Fibroblast of lung (primary cell): Measurements from ENCODE around the gene KAZALD1. TPM values are rescaled to one million over a fixed set of nuclear protein-coding genes. Genes with fewer than 3 reads are reported as not detected.

Experiments used
- DNase-seq, 2 donors: peaks; one replicate each; pipeline versions ENCODE4 v3.0.0 to v3.0.0-alpha.2; 2010; ENCODE audit warnings: low read depth in 2 of 2
- H2AFZ ChIP-seq: 2 replicates; pipeline ENCODE4 v1.5.1; 2012; ENCODE audit warnings: low read length, control low read depth, inconsistent platforms
- H3K27ac ChIP-seq: 2 replicates; pipeline ENCODE4 v1.5.1; 2011; ENCODE audit warnings: low read length, control low read depth; ENCODE audit not compliant: insufficient read depth
- H3K27me3 ChIP-seq: 2 replicates; pipeline ENCODE4 v1.5.1; 2011; ENCODE audit warnings: mild to moderate bottlenecking, low read length; ENCODE audit not compliant: control insufficient read depth, insufficient read depth
- H3K36me3 ChIP-seq: 2 replicates; pipeline ENCODE4 v1.5.1; 2011; ENCODE audit warnings: low read length; ENCODE audit not compliant: control insufficient read depth, insufficient read depth
- H3K4me1 ChIP-seq: 2 replicates; pipeline ENCODE4 v1.5.1; 2011; ENCODE audit warnings: low read length; ENCODE audit not compliant: control insufficient read depth, insufficient read depth; ENCODE audit errors: extremely low read depth
- H3K4me2 ChIP-seq: 2 replicates; pipeline ENCODE4 v1.5.1; 2011; ENCODE audit warnings: low read length, control low read depth; ENCODE audit not compliant: insufficient read depth; ENCODE audit errors: extremely low read depth
- H3K4me3 ChIP-seq, 4 experiments: fragments of 200-600 bp in 1 of 4; sonication (generic) in 1 of 4; replicated peaks in 1 of 4; 2 replicates each; pipeline ENCODE4 v1.5.1; 2011 to 2016; ENCODE audit warnings: low read length in 4 of 4, low read depth in 3 of 4, mild to moderate bottlenecking in 3 of 4, control low read depth in 2 of 4, inconsistent platforms in 1 of 4, mixed read lengths in 1 of 4; ENCODE audit not compliant: insufficient read depth in 1 of 4; ENCODE audit errors: control extremely low read depth in 1 of 4
- H3K79me2 ChIP-seq: 2 replicates; pipeline ENCODE4 v1.5.1; 2012; ENCODE audit warnings: mild to moderate bottlenecking, low read length, inconsistent platforms; ENCODE audit not compliant: control insufficient read depth, insufficient read depth
- H3K9ac ChIP-seq: 2 replicates; pipeline ENCODE4 v1.5.1; 2011; ENCODE audit warnings: mild to moderate bottlenecking, low read length, control low read depth; ENCODE audit not compliant: insufficient read depth
- H3K9me3 ChIP-seq: 2 replicates; pipeline ENCODE4 v1.5.1; 2012; ENCODE audit warnings: low read depth, low read length; ENCODE audit not compliant: control insufficient read depth, insufficient read depth
- H4K20me1 ChIP-seq: 2 replicates; pipeline ENCODE4 v1.5.1; 2011; ENCODE audit warnings: low read length; ENCODE audit not compliant: control insufficient read depth, insufficient read depth; ENCODE audit errors: extremely low read depth
- EZH2 ChIP-seq: IDR thresholded peaks from 2 replicates; pipeline ENCODE4 v1.5.1; 2012; ENCODE audit warnings: low read length, control low read depth, mild to moderate bottlenecking; ENCODE audit errors: missing control alignments
- polyA plus RNA-seq, 2 donors: library from polyadenylated mRNA; depleted of rRNA in 1 of 2; stranded (reverse) in 1 of 2; unstranded in 1 of 2; fragments of >200 nt; gene quantifications; 2 replicates each; pipeline ENCODE4 v1.2.1, GENCODE V29; 2011 to 2012; ENCODE audit warnings: missing spikeins in 1 of 2
- total RNA-seq: library from RNA; depleted of rRNA; stranded (reverse); fragments of >200 nt; gene quantifications from 2 replicates; pipeline ENCODE4 v1.2.1, GENCODE V29; 2014
- TF ChIP-seq, protein P1 (sequence below), 2 donors: IDR thresholded peaks in 1 of 2; conservative IDR thresholded peaks in 1 of 2; 1 replicate in 1 of 2; 2 replicates in 1 of 2; pipeline ENCODE4 v1.5.1; 2011 to 2012; ENCODE audit warnings: low read length in 2 of 2, control low read depth in 1 of 2, inconsistent platforms in 1 of 2, low read depth in 1 of 2, mild to moderate bottlenecking in 1 of 2

KAZALD1 gene
- total and polyA plus RNA-seq, 2 donors (not counting 1 experiment from before 2014, with no cell fraction given): 4.6 to 19.8 TPM

DNA sequence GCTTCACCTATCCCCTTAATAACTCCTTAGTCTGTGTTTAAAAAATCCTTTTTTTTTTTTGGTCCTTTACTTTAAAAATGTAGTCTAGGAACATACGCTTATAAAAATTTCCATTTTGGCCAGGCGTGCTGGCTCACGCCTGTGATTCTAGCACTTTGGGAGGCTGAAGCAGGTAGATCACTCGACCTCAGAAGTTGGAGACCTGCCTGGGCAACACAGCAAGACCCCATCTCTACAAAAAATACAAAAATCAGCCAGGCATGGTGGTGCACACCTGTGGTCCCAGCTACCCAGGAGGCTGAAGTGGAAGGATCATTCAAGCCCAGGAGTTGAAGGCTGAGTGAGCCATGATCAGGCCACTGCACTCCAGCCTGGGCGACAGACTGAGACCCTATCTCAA, 14.8 kb downstream of the KAZALD1 start:
- H3K27me3 ChIP-seq: peaks cover 46% of the 10 kb centered on the region
- no peak overlapping the region for H2AFZ ChIP-seq
- no peaks in the 10 kb centered on the region for H4K20me1 ChIP-seq
- H3K9me3 ChIP-seq: no peaks in the 10 kb centered on the region
- no peaks in the 10 kb centered on the region for H3K4me1 ChIP-seq
- no peak overlapping the region for H3K9ac ChIP-seq
- TF ChIP-seq EZH2: no peak
- TF ChIP-seq, protein P1, sequence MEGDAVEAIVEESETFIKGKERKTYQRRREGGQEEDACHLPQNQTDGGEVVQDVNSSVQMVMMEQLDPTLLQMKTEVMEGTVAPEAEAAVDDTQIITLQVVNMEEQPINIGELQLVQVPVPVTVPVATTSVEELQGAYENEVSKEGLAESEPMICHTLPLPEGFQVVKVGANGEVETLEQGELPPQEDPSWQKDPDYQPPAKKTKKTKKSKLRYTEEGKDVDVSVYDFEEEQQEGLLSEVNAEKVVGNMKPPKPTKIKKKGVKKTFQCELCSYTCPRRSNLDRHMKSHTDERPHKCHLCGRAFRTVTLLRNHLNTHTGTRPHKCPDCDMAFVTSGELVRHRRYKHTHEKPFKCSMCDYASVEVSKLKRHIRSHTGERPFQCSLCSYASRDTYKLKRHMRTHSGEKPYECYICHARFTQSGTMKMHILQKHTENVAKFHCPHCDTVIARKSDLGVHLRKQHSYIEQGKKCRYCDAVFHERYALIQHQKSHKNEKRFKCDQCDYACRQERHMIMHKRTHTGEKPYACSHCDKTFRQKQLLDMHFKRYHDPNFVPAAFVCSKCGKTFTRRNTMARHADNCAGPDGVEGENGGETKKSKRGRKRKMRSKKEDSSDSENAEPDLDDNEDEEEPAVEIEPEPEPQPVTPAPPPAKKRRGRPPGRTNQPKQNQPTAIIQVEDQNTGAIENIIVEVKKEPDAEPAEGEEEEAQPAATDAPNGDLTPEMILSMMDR (conservative IDR thresholded peaks at IDR 0.05 in 1 of 2, IDR thresholded peaks at IDR 0.05 in 1 of 2; ENCODE audit: low read depth in 1 of 2, low read length in 2 of 2): no peak
- H3K4me2 ChIP-seq: no peak overlapping the region
- H3K79me2 ChIP-seq: no peaks in the 10 kb centered on the region
- DNase-seq: no peak
- H3K36me3 ChIP-seq: no peaks in the 10 kb centered on the region
- no peak overlapping the region for H3K27ac ChIP-seq
- H3K4me3 ChIP-seq: no peak overlapping the region

DNA sequence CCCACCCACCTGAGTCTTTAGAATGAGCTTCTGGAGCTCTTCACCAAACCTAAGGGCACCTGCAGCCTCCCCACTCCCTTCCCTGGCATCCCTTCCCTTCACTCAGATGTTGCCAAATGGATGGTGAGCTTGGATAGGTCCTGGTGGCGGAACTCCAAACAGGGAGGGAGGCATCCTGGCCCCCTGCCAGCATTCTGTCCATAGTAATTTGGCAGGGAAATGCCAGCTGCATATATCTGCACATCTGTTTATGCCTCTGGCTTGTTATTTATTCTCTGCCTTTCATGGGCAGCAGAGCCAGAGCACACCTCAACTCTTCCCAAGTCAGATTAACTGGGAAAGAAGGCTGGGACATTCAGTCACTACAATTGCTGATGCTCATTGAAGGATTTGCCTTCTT, 18.1 kb downstream of the KAZALD1 start:
- no peak overlapping the region for H3K9ac ChIP-seq
- H3K36me3 ChIP-seq: no peaks in the 10 kb centered on the region
- H4K20me1 ChIP-seq: no peaks in the 10 kb centered on the region
- DNase-seq: no peak
- H3K27me3 ChIP-seq: peaks cover 31% of the 10 kb centered on the region
- no peak for TF ChIP-seq EZH2
- TF ChIP-seq, protein P1 (conservative IDR thresholded peaks at IDR 0.05 in 1 of 2, IDR thresholded peaks at IDR 0.05 in 1 of 2; ENCODE audit: low read depth in 1 of 2, low read length in 2 of 2): no peak
- no peak overlapping the region for H3K27ac ChIP-seq
- H3K4me1 ChIP-seq: no peaks in the 10 kb centered on the region
- no peak overlapping the region for H3K4me2 ChIP-seq
- no peak overlapping the region for H3K4me3 ChIP-seq
- H3K9me3 ChIP-seq: no peaks in the 10 kb centered on the region
- no peaks in the 10 kb centered on the region for H3K79me2 ChIP-seq
- no peak overlapping the region for H2AFZ ChIP-seq

DNA sequence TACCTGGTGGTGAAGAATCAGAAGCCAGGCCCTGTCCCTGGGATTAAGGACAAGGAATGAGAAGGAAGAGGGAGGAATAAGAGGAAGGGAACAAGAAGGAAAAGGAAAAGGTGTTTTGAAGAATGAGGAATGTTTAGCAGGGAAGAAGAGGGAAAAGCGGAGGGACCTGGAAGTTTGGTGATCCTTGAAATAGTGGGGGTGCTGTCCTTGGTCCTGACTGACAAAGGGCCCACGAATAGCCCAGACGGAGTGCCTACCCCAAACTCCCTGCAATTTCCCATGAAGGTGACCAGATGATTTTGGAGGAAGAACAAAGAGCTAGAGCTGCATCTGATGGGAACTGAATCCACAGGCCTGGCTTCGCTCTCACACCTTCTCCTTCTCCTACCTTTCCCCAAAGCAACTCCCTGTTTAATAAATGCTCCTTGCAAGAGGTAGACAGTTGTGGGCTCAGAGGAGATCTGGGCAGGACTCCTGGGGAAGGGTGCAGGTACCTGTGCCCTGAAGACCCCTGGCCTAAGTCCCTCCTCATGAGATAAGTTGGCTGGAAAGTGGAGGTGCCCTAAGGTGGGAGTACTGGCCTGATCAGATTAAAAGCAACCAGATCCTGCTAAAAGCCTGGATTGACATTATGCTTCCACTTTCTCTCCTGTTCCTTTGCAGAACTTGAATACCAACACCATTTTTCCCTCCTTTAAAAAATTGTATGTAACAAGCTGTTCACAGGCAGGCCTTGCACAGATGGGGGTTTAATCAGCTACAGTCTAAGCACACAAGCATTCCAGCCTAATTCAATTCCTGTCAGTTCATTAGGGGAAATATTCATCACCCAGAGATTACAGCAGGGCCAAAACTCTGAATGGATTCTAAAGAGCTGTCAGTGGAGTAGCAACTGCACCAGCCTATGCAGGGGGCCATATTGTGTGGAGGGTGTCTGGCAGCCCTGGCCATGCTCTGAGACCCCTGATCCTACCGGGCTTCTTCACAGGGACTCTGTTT, 19.4 kb downstream of the KAZALD1 start:
- Histone ChIP-seq H3K36me3 (no peaks in the 10 kb centered on the region), H2AFZ (no peak overlapping the region), H3K9ac (no peak overlapping the region), H3K79me2 (no peaks in the 10 kb centered on the region), H4K20me1 (no peaks in the 10 kb centered on the region), H3K4me2 (no peak overlapping the region), H3K27ac (no peak overlapping the region), H3K4me3 (no peak overlapping the region), H3K4me1 (no peaks in the 10 kb centered on the region), H3K9me3 (no peaks in the 10 kb centered on the region), H3K27me3 (peaks cover 20% of the 10 kb centered on the region)
- peak; percentile 29 to 39 for DNase-seq
- TF ChIP-seq EZH2: no peak
- TF ChIP-seq, protein P1 (conservative IDR thresholded peaks at IDR 0.05 in 1 of 2, IDR thresholded peaks at IDR 0.05 in 1 of 2; ENCODE audit: low read depth in 1 of 2, low read length in 2 of 2): no peak
